Measurements from ENCODE around the gene ZP3.
"Not testable (repeated sequence)": the region's sequence is repeated elsewhere in the genome, so short reads cannot be mapped to it uniquely, and the experiment has no call there.

DNA sequence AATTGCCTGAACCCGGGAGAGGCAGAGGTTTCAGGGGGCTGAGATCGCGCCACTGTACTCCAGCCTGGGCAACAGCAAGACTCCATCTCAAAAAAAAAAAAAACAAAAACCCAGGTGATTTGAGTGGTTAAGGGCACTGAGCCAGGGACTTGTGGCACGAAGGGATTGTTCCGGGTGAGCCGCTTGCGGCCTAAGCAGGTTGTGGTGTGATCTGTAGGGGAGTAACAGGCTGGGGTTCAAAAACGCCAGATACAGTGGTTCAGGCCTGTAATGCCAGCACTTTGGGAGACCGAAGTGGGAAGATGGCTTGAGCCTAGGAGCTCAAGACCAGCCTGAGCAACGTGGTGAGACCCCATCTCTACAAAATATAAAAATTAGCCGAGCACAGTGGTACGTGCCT is 19.1 kb downstream of the ZP3 start:
- not testable (repeated sequence) for TF ChIP-seq POLR2A (IDR thresholded peaks at IDR 0.05; ENCODE audit: low read length); GATA1 (IDR thresholded peaks at IDR 0.05; ENCODE audit: low read depth, low read length)

All from erythroblast (primary cell).